ENCODE results near the gene COL18A1. TPM values are rescaled to one million over a fixed set of nuclear protein-coding genes. Genes with fewer than 3 reads are reported as not detected.

The COL18A1 gene
- total and polyA plus RNA-seq, 2 donors (not counting 1 experiment from before 2014, with no cell fraction given), result 15.6 to 24.7 TPM

- H3K27ac Mint-ChIP-seq, result no peak overlapping the region
- CTCF ChIA-PET, result no interaction called here
Observed at GRCh38 chr21:45505416-45506021, 100.6 kb downstream of the COL18A1 start.

More at GRCh38 chr21:45505416-45506021, 100.6 kb downstream of the COL18A1 start:
- H3K4me3 Mint-ChIP-seq, result no peak overlapping the region
- Histone ChIP-seq H3K9me3 (ENCODE audit: control extremely low read depth in 1 of 3, control insufficient read depth in 2 of 3, insufficient read depth in 1 of 3, low read length in 2 of 3) (no peaks in the 10 kb centered on the region), H3K27me3 (replicated peaks in 1 of 4; ENCODE audit: control extremely low read depth in 1 of 4, control insufficient read depth in 3 of 4, insufficient read depth in 4 of 4, low read length in 3 of 4) (no peaks in the 10 kb centered on the region), H3K4me3 (ENCODE audit: control extremely low read depth in 1 of 5, extremely low read depth in 1 of 5, insufficient read depth in 1 of 5, low read depth in 2 of 5, low read length in 4 of 5) (no peak overlapping the region), H3K36me3 (replicated peaks in 1 of 2; ENCODE audit: control extremely low read depth in 1 of 2, control insufficient read depth in 1 of 2, extremely low read depth in 1 of 2, insufficient read depth in 2 of 2, low read length in 1 of 2) (no peaks in the 10 kb centered on the region), H3K27ac (ENCODE audit: low read length in 2 of 2) (no peak overlapping the region), H4K20me1 (ENCODE audit: control insufficient read depth, insufficient read depth, low read length, poor library complexity, severe bottlenecking) (no peaks in the 10 kb centered on the region), H3K4me1 (ENCODE audit: control insufficient read depth in 2 of 2, insufficient read depth in 2 of 2, low read length in 2 of 2) (no peaks in the 10 kb centered on the region), H3K9ac (ENCODE audit: low read length) (no peak overlapping the region), H2AFZ (ENCODE audit: insufficient read depth, low read depth, low read length, poor library complexity, severe bottlenecking) (no peak overlapping the region), H3K4me2 (replicated peaks; ENCODE audit: low read depth, low read length, poor library complexity, severe bottlenecking) (no peak overlapping the region), H3K79me2 (ENCODE audit: control insufficient read depth, insufficient read depth, low read length) (no peaks in the 10 kb centered on the region)
- intact Hi-C loops (cut with micrococcal nuclease), result no loop called here
- H3K27me3 Mint-ChIP-seq, result no peaks in the 10 kb centered on the region
- H3K9me3 Mint-ChIP-seq (ENCODE audit: insufficient read depth), result no peaks in the 10 kb centered on the region
- no peaks in the 10 kb centered on the region for H3K4me1 Mint-ChIP-seq
- no peak for DNase-seq
- POLR2A ChIA-PET, result no interaction called here
- no peak for ATAC-seq (ENCODE audit: low read depth)
- no peak for TF ChIP-seq EZH2 (IDR thresholded peaks at IDR 0.05; ENCODE audit: borderline replicate concordance, insufficient read depth, low read depth, low read length, poor library complexity, severe bottlenecking)
- TF ChIP-seq CTCF (IDR thresholded peaks at IDR 0.05), result no peak
- WGBS (ENCODE audit: insufficient coverage), result 92% methylated on average over 32 of the region's 33 CpGs
